Measurements from ENCODE around the gene CASTOR1.

CASTOR1 gene

DNA sequence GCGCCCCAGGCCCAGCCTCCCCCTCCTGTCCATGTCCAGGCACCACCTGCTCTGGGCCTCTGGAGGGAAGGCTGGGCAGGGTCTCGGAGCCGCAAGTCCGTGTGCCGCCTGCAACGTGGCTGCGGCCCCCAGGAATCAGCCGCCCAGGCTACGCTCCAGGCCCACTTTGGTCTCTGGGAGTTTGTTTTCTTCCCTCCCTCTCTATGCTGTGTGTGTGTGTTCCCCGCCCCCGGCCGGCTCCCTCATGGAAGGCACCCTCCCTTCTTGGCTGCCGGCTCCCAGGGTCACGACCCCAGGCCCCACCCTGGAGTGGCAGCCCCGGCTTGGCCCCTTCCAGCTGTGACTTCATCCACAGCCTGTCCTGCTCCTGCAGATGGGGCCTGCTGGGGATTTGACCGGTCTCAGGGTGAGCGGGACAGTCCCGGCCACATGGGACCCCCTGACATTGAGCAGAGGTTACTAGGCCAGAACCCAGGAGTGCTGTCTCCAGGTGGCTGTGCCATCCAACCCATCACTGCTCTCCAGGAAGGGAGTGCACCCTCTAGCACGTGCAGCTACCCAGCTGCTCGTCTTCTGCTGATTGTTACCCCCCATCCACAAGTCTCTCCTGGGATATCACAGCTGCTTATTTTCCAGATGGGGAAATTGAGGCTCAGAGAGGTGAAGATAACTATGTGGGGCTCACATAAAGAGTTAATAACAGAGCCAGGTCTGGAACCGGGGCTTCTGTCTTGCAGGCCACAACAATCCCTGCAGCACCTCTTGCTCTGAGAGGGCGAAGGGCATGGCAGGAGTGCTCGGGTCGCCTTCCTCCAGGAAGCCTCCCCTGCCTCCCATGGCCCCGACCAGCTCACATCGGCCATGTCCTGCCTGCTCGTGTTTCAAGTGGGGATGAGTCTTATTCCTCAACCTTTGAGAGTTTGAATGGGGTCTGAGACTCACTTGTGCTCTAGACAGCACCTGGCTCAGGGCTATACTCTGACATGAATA, 40.0 kb downstream of the CASTOR1 start:
- peak in 1 of 2 experiments; percentile 34 for DNase-seq
- TF ChIP-seq GATA1 (IDR thresholded peaks at IDR 0.05; ENCODE audit: low read depth, low read length) (no peak), POLR2A (IDR thresholded peaks at IDR 0.05; ENCODE audit: low read length) (no peak)

DNA sequence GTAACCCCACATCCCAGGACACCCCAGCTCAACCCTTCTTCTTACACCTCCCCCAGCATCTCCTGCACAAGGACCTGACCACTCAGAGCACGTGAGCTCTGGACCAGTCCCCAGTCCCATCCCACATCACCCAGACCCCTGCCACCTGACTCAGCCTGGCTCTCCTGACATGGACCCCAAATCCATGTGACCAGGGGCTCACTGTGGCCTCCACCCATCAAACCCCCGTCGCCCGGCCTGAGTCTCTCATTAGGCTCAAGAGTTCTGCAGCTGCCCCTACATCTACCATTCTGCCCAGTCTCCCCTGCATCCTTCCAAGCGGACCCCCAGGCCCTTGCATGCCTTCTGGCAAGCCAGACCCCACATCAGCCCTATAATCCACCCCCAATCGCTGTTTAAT, 40.8 kb downstream of the CASTOR1 start:
- no peak for TF ChIP-seq POLR2A (IDR thresholded peaks at IDR 0.05; ENCODE audit: low read length)
- no peak for TF ChIP-seq GATA1 (IDR thresholded peaks at IDR 0.05; ENCODE audit: low read depth, low read length)
- DNase-seq = no peak

DNA sequence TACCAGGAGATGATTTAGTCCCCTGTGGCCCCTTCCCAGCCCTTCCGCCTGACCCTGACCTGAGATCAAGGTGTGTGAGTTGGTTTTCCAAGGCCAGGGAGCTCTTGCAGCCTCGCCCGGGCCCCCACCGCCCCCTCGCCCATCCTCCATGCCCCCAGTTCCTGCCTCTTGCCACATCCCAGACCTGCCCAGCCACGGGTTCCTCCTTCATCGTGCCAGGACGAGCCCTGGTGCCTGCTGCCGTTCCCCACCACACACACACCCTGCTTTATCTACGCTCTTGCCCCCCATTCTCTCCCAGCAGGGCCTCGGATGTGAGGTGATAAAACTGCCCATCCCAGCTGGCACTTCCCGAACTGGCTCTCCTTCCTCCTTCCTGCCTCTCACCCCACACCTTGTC, 41.3 kb downstream of the CASTOR1 start:
- DNase-seq = no peak

DNA sequence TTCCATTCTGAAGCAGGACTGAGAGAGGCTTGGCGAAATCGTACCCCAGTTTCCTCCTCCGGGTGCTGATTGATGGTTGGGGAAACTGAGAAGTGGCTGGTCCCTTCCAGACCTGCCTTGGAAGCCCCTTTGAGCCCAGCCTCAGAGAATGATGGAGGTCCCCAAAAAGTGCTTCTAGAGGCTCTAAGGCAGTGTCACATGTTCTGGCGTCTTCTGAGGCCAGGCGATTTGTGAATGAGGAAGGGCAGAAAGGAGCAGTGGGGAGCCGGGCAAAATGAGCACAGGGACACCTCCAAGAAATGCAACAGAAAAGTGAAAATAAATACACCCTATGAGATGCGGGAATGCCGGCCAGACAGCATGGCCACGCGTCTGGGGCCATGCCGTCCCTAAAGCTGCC, 41.7 kb downstream of the CASTOR1 start:
- no peak for TF ChIP-seq POLR2A (IDR thresholded peaks at IDR 0.05; ENCODE audit: low read length)
- no peak for TF ChIP-seq GATA1 (IDR thresholded peaks at IDR 0.05; ENCODE audit: low read depth, low read length)
- DNase-seq = no peak

More for the DNA sequence above, 41.3 kb downstream of the CASTOR1 start:
- no peak for TF ChIP-seq POLR2A (IDR thresholded peaks at IDR 0.05; ENCODE audit: low read length)
- TF ChIP-seq GATA1 (IDR thresholded peaks at IDR 0.05; ENCODE audit: low read depth, low read length) = no peak

DNA sequence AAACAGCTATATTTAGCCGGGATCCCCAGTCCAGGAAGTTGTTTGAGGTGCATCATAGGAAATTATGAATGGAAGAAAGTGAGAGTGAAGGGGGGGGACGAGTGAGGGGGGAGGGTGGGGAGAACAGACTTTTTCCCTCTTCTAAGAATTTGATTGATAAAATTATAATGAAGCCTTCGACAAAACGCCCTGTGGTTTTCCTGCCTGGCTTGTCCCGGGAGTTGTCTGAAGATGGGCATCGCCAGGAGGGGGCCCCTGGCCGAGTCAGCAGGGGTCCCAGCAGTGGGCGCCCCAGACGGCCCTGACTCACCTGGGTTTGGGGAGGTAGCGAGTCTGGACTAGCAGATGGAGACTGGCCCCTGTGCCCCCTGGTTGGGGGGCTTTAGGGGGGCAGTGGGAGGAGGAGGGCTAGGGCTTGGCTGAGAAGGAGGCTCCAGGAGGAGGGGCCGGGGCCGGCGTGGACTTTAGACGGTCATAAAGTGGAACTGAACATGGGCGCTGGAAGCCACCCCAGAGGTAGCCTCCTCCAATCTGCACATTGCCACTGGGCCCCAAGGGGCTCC, 42.4 kb downstream of the CASTOR1 start:
- DNase-seq = no peak
- peak; percentile 4 for TF ChIP-seq POLR2A (IDR thresholded peaks at IDR 0.05; ENCODE audit: low read length)
- TF ChIP-seq GATA1 (IDR thresholded peaks at IDR 0.05; ENCODE audit: low read depth, low read length) = no peak

DNA sequence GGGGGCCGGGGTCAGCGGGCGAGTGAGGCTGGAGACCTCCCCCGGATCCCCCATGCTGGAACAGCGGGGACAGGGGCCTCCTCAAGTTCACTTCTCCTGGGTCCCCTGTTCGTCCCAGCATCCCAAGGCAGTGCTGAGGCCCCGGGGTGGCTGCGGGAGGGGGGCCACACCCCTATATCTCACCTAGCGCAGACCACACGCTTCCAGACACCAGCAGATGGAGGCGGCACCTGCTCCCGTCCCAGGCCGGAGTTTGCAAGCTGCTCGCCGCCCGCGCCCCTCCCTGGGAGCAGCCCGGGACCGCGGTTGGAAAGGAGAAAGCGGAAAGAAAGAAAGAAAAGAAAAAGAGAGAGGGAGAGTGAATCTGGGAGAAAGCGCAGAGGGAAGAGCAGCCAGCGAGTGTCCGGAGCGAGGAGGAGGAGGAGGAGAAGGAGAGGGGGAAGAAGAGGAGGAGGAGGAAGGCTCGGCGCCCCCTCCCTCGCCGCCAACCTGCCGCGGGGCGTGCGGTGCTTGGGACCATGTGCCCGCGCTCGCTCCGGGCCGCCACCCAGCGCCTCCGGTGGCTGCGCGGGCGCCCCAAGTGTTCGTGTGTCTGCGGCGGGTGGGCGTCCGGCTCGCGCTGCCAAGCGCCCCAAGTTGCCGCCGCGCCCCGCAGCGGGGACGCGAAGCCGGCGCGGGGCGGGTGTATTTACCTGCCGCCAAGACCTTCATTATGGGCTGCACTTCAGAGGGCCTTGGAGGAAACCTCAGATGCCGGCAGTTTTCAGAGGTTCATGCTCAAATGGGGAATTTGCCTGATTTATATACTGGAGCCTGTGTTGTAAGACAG, 43.1 kb downstream of the CASTOR1 start, which contains the start of gene LIF:
LIF (minus strand) TSS at position 775 of the 829 bp plus-strand sequence; CDS start at position 711, 64 bp downstream.
- peak; percentile 50 to 65 for DNase-seq
- TF ChIP-seq GATA1 (IDR thresholded peaks at IDR 0.05; ENCODE audit: low read depth, low read length) = no peak
- TF ChIP-seq POLR2A (IDR thresholded peaks at IDR 0.05; ENCODE audit: low read length) = peak; percentile 32

DNA sequence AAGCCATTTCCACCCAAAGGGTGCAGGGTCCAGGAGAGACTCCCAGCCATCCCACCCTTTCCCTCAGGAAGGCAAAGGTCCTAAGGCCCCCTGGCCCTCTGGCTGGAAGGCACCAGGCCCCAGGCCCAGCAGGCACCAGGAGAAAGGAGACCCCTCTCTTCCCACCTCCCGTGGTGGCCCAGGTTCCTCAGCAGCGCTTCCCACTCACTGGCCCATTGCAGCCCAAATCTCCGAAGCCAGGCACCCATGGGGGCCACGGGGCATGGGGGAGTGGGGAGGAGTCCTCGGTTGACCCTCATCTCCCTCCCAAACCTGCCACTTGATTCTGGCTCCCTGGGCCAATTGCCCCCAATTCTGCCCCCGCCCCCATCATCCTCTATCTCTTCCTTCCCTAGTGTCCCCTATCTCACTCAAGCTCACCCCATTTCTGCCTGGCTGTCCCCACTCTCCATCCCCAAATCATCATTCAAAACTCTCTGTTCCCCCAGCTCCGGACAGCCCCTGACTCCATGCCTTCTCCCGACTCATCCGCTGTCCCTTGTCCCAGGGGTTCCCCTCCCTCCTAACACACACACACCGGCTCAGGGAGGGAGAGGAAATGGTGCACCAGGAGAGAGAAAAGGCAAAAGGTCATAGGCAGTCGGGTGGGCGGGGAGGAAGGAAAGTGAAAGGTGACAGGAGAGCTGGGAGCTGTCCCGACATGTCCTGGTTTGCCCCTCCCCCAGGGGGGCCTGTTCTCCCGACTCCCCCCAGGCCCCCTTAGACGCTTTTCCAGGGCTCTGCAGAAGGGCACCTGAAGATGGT, 43.9 kb downstream of the CASTOR1 start:
- DNase-seq = no peak
- TF ChIP-seq POLR2A (IDR thresholded peaks at IDR 0.05; ENCODE audit: low read length) (no peak), GATA1 (IDR thresholded peaks at IDR 0.05; ENCODE audit: low read depth, low read length) (no peak)

DNA sequence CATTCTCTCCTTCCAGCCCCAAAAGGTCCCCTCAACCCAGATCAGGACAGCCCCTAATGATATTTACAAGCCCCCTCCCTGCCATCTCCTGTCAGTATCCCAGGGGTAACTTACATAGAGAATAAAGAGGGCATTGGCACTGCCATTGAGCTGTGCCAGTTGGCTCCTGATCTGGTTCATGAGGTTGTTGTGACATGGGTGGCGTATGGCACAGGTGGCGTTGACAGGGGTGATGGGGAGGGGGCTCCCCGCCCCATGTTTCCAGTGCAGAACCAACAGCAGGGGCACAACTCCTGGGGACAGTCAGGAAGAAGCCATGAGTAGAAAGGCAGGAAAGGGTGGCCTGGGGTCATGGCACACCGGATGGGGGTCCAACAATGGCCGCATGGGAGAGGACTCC, 44.7 kb downstream of the CASTOR1 start:
- TF ChIP-seq POLR2A (IDR thresholded peaks at IDR 0.05; ENCODE audit: low read length) = no peak
- TF ChIP-seq GATA1 (IDR thresholded peaks at IDR 0.05; ENCODE audit: low read depth, low read length) = no peak
- no peak for DNase-seq

DNA sequence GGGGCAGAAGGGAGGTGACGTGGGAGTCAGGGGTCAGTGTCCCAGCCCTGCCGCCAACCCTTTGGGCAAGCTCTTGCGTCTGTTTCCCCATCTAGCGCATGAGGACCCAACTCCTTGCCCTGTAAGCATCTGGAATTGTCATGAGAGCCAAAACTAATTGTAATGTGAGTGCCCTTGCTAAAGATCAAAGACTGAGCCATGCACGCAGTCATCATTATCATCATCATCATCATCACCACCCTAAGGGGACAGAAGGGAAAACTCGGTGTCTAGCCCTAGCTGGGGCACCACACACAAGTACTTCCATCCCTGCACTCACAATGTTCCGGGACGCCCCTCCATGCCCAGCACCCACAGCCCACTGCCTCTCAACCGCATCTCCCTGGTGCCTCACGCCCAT, 45.2 kb downstream of the CASTOR1 start:
- TF ChIP-seq GATA1 (IDR thresholded peaks at IDR 0.05; ENCODE audit: low read depth, low read length) (no peak), POLR2A (IDR thresholded peaks at IDR 0.05; ENCODE audit: low read length) (no peak)
- DNase-seq = no peak

DNA sequence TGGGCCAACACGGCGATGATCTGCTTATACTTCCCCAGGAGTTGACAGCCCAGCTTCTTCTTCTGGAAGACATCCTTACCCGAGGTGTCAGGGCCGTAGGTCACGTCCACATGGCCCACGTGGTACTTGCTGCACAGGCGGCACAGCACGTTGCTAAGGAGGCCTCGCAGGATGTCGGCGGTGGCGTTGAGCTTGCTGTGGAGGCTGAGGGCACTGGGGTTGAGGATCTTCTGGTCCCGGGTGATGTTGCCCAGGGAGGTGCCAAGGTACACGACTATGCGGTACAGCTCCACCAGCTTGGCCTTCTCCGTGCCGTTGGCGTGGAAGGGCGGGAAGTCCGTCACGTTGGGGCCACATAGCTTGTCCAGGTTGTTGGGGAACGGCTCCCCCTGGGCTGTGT, 45.6 kb downstream of the CASTOR1 start:
- no peak for DNase-seq

DNA sequence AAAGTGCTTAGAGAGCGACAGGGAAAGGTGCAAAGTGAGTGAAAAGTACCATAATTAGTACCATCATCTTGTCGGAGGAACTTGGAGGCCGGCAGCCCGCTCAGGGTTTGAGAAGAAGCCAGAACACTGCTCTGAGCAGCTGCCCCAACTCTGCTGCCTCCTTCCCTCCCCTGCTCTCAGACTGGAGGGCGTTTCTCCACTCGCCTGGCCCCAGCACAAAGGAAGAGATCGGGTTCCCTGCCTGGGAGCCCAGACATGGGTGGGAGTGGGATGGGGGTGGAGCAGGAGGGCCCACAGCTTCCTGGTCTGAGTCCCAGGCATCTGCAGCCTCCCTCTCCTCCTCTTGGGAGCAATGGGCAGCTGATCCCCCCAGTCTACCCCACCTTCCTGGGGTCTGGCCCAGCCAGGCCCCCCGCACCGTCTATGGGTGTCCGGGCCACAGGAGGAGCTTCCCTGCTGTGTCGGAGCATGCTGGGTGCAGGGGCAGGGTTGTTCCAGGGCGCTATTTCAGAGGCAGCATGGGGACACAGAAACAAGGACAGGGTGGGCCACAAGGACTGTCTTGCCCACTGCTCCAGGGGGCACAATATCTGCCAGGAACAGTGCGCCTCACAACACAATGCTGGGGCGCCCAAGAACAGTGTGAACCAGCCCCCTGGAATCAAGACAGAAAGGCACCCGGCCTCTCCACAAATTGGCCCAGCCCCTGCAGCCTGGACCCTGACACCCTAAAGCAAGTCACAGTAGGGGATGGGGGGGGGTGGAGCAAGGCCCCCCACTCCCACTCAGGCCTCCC, 47.5 kb downstream of the CASTOR1 start:
- DNase-seq = no peak
- TF ChIP-seq GATA1 (IDR thresholded peaks at IDR 0.05; ENCODE audit: low read depth, low read length) = no peak

More for the DNA sequence above, 45.6 kb downstream of the CASTOR1 start:
- TF ChIP-seq GATA1 (IDR thresholded peaks at IDR 0.05; ENCODE audit: low read depth, low read length) (no peak), POLR2A (IDR thresholded peaks at IDR 0.05; ENCODE audit: low read length) (no peak)
